ENCODE results near the gene ZNF526. TPM values are rescaled to one million over a fixed set of nuclear protein-coding genes. Genes with fewer than 3 reads are reported as not detected.

Gene ZNF526
- 14.7 and 19.4 TPM in 2 replicates for total RNA-seq

DNA sequence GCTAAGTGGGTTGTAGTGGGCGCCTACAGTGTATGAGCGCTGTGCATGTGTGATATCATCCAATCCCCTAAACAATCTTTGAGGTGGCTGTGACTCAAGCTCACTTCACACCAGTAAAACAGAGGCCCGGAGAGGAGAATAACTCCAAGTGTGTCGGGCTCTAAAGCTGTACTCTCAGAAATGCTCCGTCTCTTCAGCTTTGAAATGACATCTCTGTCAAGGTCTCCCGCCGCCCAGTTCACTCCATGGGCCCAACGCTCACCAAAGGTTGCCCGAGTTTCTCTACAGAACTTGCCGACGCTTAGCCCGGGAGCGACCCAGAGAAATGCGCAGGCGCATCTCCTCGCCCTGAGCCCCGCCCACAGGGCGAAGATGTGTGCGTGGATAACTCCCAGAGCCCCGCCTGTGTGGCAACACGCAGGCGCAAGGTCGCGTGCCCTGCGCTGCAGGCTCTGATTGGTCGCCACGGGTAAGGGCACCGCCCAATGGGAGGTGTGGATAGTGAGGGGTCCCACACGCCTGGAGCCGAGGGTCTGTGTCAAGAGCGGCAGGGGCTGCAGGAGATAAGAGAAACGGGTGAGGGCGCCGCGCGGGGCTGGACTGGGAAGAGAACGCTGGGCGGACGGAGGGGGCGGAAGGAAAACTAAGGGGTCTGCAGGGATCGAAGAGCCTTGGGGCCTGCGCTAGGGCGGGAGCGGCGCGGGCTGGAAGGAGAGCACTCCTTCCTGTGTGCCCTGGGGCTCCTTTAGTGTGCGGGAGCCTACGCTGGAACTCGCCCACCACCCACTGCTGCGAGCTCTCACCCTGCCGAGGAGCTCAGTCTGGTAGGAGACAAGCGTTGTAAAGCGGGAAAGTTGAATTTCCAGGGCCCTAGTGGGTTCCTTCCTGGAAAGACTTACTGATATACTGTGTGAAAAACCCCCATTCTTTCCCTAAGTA, at the start of gene ZNF526:
TSS of gene ZNF526 (plus strand) at position 501 of the 939 bp plus-strand sequence. CDS start 4,092 bp downstream, outside the sequence.

DNA sequence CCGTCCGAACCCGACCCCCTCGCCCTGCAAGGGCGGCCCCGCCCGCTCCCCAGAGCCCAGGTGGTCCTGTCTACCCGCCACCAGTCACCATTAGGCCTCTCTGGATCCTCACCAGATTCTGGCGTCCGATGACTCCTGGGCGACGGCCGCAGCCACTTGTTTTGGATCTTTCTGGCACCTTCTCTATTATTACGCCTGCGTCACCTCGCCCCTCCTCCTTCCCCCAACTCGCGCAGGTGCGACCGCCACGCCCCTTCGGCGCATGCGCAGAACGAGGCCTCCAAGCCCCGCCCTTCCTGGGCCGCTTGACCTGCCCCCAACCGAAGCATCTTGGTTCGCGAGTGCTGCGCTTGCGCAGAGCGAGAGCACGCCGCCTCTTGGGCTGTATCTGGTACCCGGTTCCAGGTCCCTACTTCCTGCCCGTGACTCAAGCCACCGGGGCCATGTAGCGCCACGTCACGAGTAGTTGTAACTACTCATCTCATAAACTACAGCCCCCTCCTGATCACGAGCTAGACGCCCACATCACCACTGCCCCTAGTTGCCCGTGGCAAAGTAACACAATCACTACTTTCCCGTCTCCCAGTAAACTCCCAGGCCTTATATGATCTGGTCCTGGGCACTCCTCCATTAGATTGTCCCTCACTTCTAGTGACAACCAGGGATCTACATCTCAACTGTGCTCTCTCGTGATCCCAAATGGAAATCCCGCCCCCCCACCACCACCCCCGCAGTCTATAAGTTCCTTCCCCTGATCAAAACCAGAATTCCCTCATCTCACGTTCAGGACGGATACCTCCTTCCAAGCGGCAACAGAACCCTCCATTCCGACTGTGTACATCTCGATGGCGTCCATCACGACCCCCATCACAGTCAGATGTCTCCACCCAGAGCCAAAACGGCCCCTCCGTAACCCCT, 2.3 kb upstream of the ZNF526 start, which contains the start of gene DEDD2:
TSS of gene DEDD2 (minus strand) at position 158 of the 918 bp plus-strand sequence. CDS start 670 bp downstream, outside the sequence.

DNA sequence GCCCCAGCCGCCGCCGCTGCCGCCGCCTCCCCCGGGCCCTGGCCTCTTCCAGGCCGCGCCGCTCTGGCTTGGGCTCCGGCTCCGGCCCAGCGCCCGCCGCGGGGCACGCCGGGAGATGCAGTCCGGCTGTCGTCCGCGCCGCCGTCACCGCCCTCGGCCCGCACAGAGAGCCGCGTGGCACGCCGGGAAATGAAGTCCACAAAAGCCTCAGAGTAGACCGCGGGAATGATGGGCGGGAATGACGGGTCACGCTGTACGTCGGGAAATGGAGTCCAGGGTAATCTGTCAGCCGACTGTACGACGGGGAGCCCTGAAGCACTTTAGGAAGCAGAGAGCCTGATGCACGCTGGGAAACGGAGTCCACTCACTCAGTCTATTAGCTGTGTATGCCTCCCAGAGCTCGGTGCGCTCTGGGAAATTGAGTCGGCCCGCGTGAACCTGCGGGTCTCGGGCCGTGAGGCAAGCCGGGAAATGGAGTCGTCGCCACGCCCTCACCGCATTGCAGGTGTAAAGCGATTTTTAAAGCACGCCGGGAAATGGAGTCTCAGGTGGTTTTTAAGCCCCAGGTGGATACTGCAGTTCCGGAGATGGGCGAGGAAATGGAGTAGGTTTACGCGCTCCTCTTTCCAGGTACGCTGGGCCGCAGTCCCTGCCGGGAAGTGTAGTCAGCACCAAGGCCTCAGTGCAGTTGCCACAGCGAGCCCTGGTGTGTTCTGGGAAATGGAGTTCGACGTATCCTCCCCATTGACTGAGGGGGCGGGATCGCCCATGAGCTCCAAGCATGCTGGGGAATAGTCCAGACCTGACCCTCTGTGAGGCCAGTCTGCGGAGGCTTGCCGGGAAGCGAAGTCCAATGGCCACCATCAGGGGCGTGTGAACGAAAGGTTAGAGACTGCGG, 22.6 kb downstream of the ZNF526 start, which contains the start of gene GSK3A:
TSS of gene GSK3A (minus strand) at position 91 of the 898 bp plus-strand sequence. CDS start 137 bp downstream, outside the sequence.

DNA sequence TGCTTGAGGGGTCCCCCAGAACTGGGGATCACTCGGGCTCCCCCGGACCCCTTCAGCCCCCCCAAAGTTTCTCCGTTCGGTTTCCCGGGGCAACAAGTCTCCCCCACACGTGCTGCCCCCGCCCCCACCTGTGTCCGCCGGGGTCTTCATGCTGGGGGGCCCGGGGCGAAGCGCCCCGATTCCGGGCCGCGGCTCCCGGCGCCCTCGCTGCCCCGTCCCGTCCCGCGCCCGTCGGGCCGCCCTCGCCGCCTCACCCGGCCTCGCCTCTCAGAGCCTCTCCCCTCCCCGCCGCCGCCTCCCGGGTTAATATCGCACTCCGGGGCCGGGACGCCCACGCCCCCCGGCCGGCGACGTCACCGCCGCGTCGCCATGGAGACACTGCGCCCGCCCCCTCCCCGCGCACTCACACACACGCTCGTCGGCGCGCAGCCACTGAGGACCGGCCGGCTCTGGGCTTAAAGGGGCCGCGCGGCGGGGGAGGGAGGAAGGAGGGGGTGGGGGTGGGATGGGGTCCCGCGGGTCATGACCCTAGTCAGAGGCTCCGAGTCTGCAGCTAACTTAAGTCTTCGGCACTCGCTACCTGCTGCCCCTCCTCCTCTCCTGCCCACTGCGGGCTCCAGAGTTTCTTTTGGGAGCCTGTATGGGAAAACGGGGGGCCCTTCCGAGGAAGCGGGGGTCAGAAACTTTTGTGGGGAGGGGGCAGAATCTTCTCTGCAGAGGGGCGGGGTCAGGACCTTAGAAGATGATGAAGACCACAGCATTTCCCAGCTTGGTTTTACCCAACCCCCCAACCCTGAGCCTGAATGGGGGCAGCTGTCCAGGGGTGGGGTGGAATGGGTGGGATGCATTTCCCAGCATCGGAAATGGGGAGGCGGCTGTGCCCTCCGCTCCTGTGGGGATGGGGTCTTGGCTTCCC, 35.0 kb downstream of the ZNF526 start, which contains the start of gene ERF:
TSS of gene ERF (minus strand) at position 279 of the 916 bp plus-strand sequence. CDS start at position 150, 129 bp downstream.

GRCh38 chr19:42268704-42269477, 48.8 kb downstream of the ZNF526 start, which contains the start of gene CIC:
TSS of gene CIC (plus strand) at chr19:42269252. CDS start at chr19:42271784, 2,532 bp downstream.

Other genes with a start within 250 kb of the ZNF526 start
- under 0.01 TPM in 1 of 2 replicates, not detected in the other for gene ATP1A3, start 226.1 kb upstream of the ZNF526 start, total RNA-seq
- not detected in 2 replicates for gene GRIK5, start 150.1 kb upstream of the ZNF526 start, total RNA-seq
- 16.2 and 24.2 TPM in 2 replicates for gene ZNF574, start 144.1 kb upstream of the ZNF526 start, total RNA-seq
- gene POU2F2, start 87.9 kb upstream of the ZNF526 start, total RNA-seq, result 0.37 and 1.4 TPM in 2 replicates
- gene DEDD2, start 2.6 kb upstream of the ZNF526 start, total RNA-seq, result 11.8 and 17.6 TPM in 2 replicates
- 15.4 and 24.6 TPM in 2 replicates for gene GSK3A, start 22.3 kb downstream of the ZNF526 start, total RNA-seq
- 20.2 and 34.0 TPM in 2 replicates for gene ERF, start 34.8 kb downstream of the ZNF526 start, total RNA-seq
- gene CIC, start 48.9 kb downstream of the ZNF526 start, total RNA-seq, result 18.4 and 20.1 TPM in 2 replicates
- gene PRR19, start 81.8 kb downstream of the ZNF526 start, total RNA-seq, result under 0.01 and 0.20 TPM in 2 replicates
- gene PAFAH1B3, start 82.3 kb downstream of the ZNF526 start, total RNA-seq, result 9.6 and 11.9 TPM in 2 replicates
- gene TMEM145, start 93.0 kb downstream of the ZNF526 start, total RNA-seq, result 0.98 TPM in 1 of 2 replicates, not detected in the other
- gene MEGF8, start 105.3 kb downstream of the ZNF526 start, total RNA-seq, result 18.4 and 21.5 TPM in 2 replicates
- gene CNFN, start 170.0 kb downstream of the ZNF526 start, total RNA-seq, result 0.37 TPM in 1 of 2 replicates, not detected in the other
- 4.0 and 15.6 TPM in 2 replicates for gene LIPE, start 207.1 kb downstream of the ZNF526 start, total RNA-seq
- gene CXCL17, start 222.6 kb downstream of the ZNF526 start, total RNA-seq, result not detected in 2 replicates